Endometrial microvascular endothelial cells (primary cell): ENCODE results near the gene FKBP1A. TPM values are rescaled to one million over a fixed set of nuclear protein-coding genes. Genes with fewer than 3 reads are reported as not detected.

Source experiments
- in situ Hi-C: cut with HindIII; loops from 2 replicates; pipeline ENCODE4 v1.10.0; 2017; ENCODE audit warnings: low sequenced_read_pairs, low pct_unique_long_range_greater_than_20kb; ENCODE audit errors: inconsistent ontology term
- total RNA-seq: library from RNA; depleted of rRNA; stranded (reverse); fragments of >200 nt; gene quantifications from one replicate; pipeline ENCODE4 v1.2.3, GENCODE V29; 2015; ENCODE audit errors: inconsistent ontology term

Gene FKBP1A
- 511 TPM for total RNA-seq

GRCh38 chr20:1392693-1393506 lies at the start of gene FKBP1A:
TSS of gene FKBP1A (minus strand) at chr20:1393054. CDS start at chr20:1392998, 56 bp downstream.
- in situ Hi-C loops: loop anchor here (10.0 kb wide), 1 partner anchor 68 kb away; the partner anchor contains the start of gene SDCBP2

- in situ Hi-C loops: no loop called here
Observed at GRCh38 chr20:1442304-1442703, 49.5 kb upstream of the FKBP1A start.

- in situ Hi-C loops: no loop called here
Observed at GRCh38 chr20:1441133-1441532, 48.3 kb upstream of the FKBP1A start.

GRCh38 chr20:1440024-1440423 lies 47.2 kb upstream of the FKBP1A start:
- in situ Hi-C loops: no loop called here

GRCh38 chr20:1438361-1438760 lies 45.5 kb upstream of the FKBP1A start:
- in situ Hi-C loops: loop anchor here (10.0 kb wide), 1 partner anchor 114 kb away; the partner anchor contains the start of gene SDCBP2

GRCh38 chr20:1437235-1437904 lies 44.5 kb upstream of the FKBP1A start:
- in situ Hi-C loops: loop anchor here (10.0 kb wide), 1 partner anchor 113 kb away; the partner anchor contains the start of gene SDCBP2

GRCh38 chr20:1436263-1436662 lies 43.4 kb upstream of the FKBP1A start:
- in situ Hi-C loops: loop anchor here (10.0 kb wide), 1 partner anchor 111 kb away; the partner anchor contains the start of gene SDCBP2

GRCh38 chr20:1435337-1435699 lies 42.5 kb upstream of the FKBP1A start:
- in situ Hi-C loops: loop anchor here (10.0 kb wide), 1 partner anchor 111 kb away; the partner anchor contains the start of gene SDCBP2

- in situ Hi-C loops: loop anchor here (10.0 kb wide), 1 partner anchor 110 kb away; the partner anchor contains the start of gene SDCBP2
Observed at GRCh38 chr20:1434571-1435336, 41.9 kb upstream of the FKBP1A start.

- in situ Hi-C loops: loop anchor here (10.0 kb wide), 1 partner anchor 106 kb away; the partner anchor contains the start of gene SDCBP2
Observed at GRCh38 chr20:1431158-1431557, 38.3 kb upstream of the FKBP1A start.

- in situ Hi-C loops: loop anchor here (10.0 kb wide), 1 partner anchor 105 kb away; the partner anchor contains the start of gene SDCBP2
Observed at GRCh38 chr20:1430004-1430451, 37.2 kb upstream of the FKBP1A start.

- in situ Hi-C loops: no loop called here
Observed at GRCh38 chr20:1429143-1429728, 36.4 kb upstream of the FKBP1A start.

- in situ Hi-C loops: no loop called here
Observed at GRCh38 chr20:1427457-1428054, 34.7 kb upstream of the FKBP1A start.

GRCh38 chr20:1426231-1426849 lies 33.5 kb upstream of the FKBP1A start:
- in situ Hi-C loops: no loop called here

- in situ Hi-C loops: no loop called here
Observed at GRCh38 chr20:1424336-1424735, 31.5 kb upstream of the FKBP1A start.

GRCh38 chr20:1423625-1424106 lies 30.8 kb upstream of the FKBP1A start:
- in situ Hi-C loops: no loop called here

GRCh38 chr20:1423206-1423605 lies 30.4 kb upstream of the FKBP1A start:
- in situ Hi-C loops: no loop called here

GRCh38 chr20:1422753-1423152 lies 29.9 kb upstream of the FKBP1A start:
- in situ Hi-C loops: no loop called here
